SK-N-SH (cell line): ENCODE results near the gene RGS7.

Experiments
- CTCF ChIP-seq: fragments of 200-600 bp; sonication (generic); IDR thresholded peaks from 2 replicates; pipeline ENCODE4 v1.6.1; 2017; ENCODE audit warnings: antibody characterized with exemption, mild to moderate bottlenecking, moderate library complexity
- EP300 ChIP-seq, 2 experiments: IDR thresholded peaks; 2 replicates each; pipeline versions ENCODE4 v1.4.0 to v1.6.1; 2012; ENCODE audit warnings: borderline replicate concordance in 1 of 2, low read depth in 1 of 2, low read length in 1 of 2
- FOXM1 ChIP-seq: IDR thresholded peaks from 2 replicates; pipeline ENCODE4 v1.4.0; 2012; ENCODE audit warnings: low read depth, mild to moderate bottlenecking
- MAX ChIP-seq: IDR thresholded peaks from 2 replicates; pipeline ENCODE4 v1.4.0; 2012; ENCODE audit warnings: low read depth
- NRF1 ChIP-seq: IDR thresholded peaks from 2 replicates; pipeline ENCODE4 v1.6.1; 2012; ENCODE audit warnings: low read depth, mild to moderate bottlenecking, low read length
- POLR2AphosphoS5 ChIP-seq: IDR thresholded peaks from 2 replicates; pipeline ENCODE4 v1.6.1; 2012; ENCODE audit warnings: low read depth, low read length
- REST ChIP-seq: IDR thresholded peaks from 2 replicates; pipeline ENCODE4 v1.6.1; 2012; ENCODE audit warnings: mild to moderate bottlenecking, low read depth, low read length, moderate library complexity
- RFX5 ChIP-seq: IDR thresholded peaks from 2 replicates; pipeline ENCODE4 v1.6.1; 2012; ENCODE audit warnings: mild to moderate bottlenecking, improper control_type of control experiment, low read length
- TAF1 ChIP-seq: IDR thresholded peaks from 2 replicates; pipeline ENCODE4 v1.6.1; 2012; ENCODE audit warnings: low read depth, mild to moderate bottlenecking, low read length, moderate library complexity, borderline replicate concordance
- TEAD4 ChIP-seq: IDR thresholded peaks from 2 replicates; pipeline ENCODE4 v1.4.0; 2012; ENCODE audit warnings: mild to moderate bottlenecking, borderline replicate concordance; ENCODE audit not compliant: insufficient read depth
- YY1 ChIP-seq: IDR thresholded peaks from 2 replicates; pipeline ENCODE4 v1.4.0; 2012; ENCODE audit warnings: low read depth, mild to moderate bottlenecking

GRCh38 chr1:240833075-240833474 is 523.9 kb downstream of the RGS7 start:
- TF ChIP-seq POLR2AphosphoS5 (no peak), EP300 (IDR thresholded peaks at IDR 0.05; ENCODE audit: borderline replicate concordance in 1 of 2, low read depth in 1 of 2, low read length in 1 of 2) (no peak), TEAD4 (no peak), CTCF (no peak), REST (no peak), MAX (no peak), NRF1 (no peak), RFX5 (no peak), TAF1 (no peak), YY1 (no peak), FOXM1 (no peak)
